Keratinocyte (primary cell): ENCODE data around the gene MAP2K5.

Experiments
- EZH2 ChIP-seq: IDR thresholded peaks from one replicate; pipeline ENCODE4 v1.6.1; 2012; ENCODE audit warnings: inconsistent platforms, mild to moderate bottlenecking, low read length, moderate library complexity
- TF ChIP-seq, protein P1 (sequence below), 3 experiments: IDR thresholded peaks in 1 of 3; conservative IDR thresholded peaks in 1 of 3; optimal IDR thresholded peaks in 1 of 3; 2 replicates in 2 of 3; 3 replicates in 1 of 3; pipeline versions ENCODE3 to v1.5.1; 2011; ENCODE audit warnings: low read length in 3 of 3, mild to moderate bottlenecking in 3 of 3, moderate library complexity in 2 of 3, control low read depth in 1 of 3, inconsistent platforms in 1 of 3; ENCODE audit not compliant: insufficient read depth in 2 of 3; ENCODE audit errors: extremely low read depth in 1 of 3

DNA sequence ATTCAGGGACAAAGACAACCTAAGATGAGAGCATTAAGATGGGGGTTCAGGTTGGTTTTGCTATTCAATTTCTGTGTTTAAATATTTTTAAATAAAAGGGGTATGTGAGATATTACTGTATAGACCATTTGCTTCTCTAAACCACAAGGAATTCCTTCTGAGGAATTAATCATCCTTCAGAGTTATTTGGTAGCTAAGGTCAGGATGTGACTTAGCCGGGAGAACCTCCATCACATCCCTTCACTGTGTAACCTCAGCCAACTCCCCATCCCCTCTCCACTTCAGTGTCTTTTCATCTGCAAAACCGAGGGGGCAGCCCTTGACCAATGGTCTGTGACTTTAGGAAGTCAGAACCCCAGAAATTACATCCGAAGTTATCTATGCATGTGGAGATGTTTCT lies 234.1 kb downstream of the MAP2K5 start:
- TF ChIP-seq, protein P1, sequence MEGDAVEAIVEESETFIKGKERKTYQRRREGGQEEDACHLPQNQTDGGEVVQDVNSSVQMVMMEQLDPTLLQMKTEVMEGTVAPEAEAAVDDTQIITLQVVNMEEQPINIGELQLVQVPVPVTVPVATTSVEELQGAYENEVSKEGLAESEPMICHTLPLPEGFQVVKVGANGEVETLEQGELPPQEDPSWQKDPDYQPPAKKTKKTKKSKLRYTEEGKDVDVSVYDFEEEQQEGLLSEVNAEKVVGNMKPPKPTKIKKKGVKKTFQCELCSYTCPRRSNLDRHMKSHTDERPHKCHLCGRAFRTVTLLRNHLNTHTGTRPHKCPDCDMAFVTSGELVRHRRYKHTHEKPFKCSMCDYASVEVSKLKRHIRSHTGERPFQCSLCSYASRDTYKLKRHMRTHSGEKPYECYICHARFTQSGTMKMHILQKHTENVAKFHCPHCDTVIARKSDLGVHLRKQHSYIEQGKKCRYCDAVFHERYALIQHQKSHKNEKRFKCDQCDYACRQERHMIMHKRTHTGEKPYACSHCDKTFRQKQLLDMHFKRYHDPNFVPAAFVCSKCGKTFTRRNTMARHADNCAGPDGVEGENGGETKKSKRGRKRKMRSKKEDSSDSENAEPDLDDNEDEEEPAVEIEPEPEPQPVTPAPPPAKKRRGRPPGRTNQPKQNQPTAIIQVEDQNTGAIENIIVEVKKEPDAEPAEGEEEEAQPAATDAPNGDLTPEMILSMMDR (optimal IDR thresholded peaks at IDR 0.05 in 1 of 3, IDR thresholded peaks at IDR 0.05 in 1 of 3, conservative IDR thresholded peaks at IDR 0.05 in 1 of 3; ENCODE audit: extremely low read depth in 1 of 3, insufficient read depth in 2 of 3, low read length in 3 of 3), result no peak
- no peak for TF ChIP-seq EZH2
